NCI-H2029 treated with DMSO at 0.1 percent for 48 hours (cell line): ENCODE measurements around the gene BIN2.
A peak's percentile ranks its signal among the peaks of the same experiment; 100 is the strongest.
"Not testable (repeated sequence)": the region's sequence is repeated elsewhere in the genome, so short reads cannot be mapped to it uniquely, and the experiment has no call there.

Source experiments
- DNase-seq: peaks from one replicate; lab custom pipeline; 2025; lab: John Stamatoyannopoulos, UW

BIN2 gene

DNA sequence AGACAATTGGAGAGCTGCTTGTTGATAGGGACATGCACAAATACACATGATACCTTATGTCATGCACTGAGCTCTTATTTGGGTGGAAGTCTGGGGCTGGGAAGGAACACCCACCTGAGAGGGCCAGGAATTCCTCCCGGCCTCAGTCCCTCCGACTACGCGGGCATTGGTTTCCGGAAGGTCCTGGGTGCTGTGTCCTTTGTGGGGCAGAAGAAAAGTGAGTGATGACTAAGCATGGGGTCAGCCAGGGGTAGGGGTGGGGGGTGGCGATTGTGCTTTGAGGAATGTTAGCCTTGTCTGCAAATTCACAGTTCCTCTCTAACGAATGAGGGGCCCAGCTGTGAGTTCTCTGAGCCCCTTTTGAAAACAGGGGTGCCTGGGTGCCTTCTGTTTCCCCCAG is 21.7 kb upstream of the BIN2 start:
- DNase-seq, result no peak

DNA sequence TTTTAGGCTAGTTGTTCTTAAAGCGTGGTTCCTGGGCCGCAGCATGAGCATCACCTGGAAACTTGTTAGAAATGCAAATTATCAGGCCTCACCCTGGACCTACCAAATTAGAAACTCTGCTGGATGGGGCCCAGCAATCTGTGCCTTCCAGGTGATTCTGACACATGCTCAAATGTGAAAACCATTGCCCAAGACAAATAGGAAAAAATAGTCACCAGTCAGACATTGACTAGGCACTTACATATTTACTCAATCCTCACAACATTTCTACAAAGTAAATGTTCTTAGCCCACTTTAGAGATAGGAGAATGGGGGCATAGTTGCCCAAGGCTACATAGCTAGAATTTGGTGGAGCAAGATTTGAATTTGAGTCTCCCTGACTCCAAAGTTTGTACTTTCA is 19.2 kb upstream of the BIN2 start:
- no peak for DNase-seq

GRCh38 chr12:51342416-51342815 is 18.4 kb upstream of the BIN2 start:
- DNase-seq, result no peak

- DNase-seq, result peak; percentile 60
Observed at GRCh38 chr12:51341251-51342007, 17.5 kb upstream of the BIN2 start.

- DNase-seq, result no peak
Observed at GRCh38 chr12:51339750-51340149, 15.8 kb upstream of the BIN2 start.

- not testable (repeated sequence) for DNase-seq
Observed at GRCh38 chr12:51337336-51337735, 13.4 kb upstream of the BIN2 start.

GRCh38 chr12:51335931-51336330 is 12.0 kb upstream of the BIN2 start:
- no peak for DNase-seq

DNA sequence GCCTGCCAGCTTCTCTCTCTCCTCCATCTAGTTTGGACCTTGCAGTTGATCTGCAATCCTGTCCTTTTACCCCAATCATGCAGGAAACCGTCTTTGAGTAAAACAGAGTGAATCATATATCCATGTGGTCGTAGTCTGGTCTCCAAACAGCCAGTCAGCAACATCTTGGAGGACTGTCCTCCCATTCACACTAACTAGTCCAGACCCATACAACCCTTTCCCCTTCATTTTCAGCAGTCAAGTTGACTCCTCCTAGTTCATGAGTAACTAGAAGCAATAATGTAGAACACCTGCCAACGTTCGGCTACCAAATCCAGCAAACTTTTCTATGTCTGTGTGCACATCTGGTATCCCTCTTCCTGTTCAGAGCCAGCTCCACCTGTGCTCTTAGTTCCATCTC is 10.8 kb upstream of the BIN2 start:
- no peak for DNase-seq

DNA sequence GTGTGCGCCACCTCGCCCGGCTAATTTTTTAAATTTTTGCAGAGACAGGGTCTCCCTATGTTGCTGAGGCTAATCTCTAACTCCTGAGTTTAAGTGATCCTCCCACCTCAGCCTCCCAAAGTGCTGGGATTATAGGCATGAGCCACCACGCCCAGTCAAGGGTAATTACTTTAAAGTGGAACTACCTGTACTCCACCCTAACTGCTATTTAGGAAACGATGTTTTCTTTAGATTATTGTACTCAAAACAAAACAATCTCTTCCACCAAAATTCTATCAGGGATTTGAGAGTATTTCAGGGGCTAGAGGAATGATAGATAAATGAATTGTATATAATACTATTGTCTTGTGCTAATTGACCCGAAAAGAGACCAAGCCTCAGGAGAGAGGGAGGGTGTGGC is 9.6 kb upstream of the BIN2 start:
- DNase-seq, result no peak

DNA sequence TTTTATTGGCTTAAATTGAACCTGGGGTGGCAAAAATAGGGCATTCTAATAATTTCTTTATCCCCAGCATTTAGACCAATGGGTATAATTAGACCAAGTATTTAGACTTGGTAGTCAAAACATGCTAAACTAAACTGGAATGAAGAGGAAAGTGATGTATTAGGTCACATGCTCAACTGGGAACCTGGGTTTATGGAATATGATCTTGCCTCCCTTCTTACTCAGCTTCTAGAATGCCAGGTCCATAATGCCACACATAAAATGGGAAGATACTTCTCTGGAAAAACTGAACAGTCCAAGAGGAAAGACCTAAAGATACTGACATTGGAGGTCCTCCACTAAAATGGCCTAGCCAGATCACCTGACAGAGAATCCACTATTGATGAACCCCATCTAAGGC is 6.2 kb upstream of the BIN2 start:
- no peak for DNase-seq

- no peak for DNase-seq
Observed at GRCh38 chr12:51329742-51330141, 5.8 kb upstream of the BIN2 start.

GRCh38 chr12:51328587-51328986 is 4.6 kb upstream of the BIN2 start:
- no peak for DNase-seq

DNA sequence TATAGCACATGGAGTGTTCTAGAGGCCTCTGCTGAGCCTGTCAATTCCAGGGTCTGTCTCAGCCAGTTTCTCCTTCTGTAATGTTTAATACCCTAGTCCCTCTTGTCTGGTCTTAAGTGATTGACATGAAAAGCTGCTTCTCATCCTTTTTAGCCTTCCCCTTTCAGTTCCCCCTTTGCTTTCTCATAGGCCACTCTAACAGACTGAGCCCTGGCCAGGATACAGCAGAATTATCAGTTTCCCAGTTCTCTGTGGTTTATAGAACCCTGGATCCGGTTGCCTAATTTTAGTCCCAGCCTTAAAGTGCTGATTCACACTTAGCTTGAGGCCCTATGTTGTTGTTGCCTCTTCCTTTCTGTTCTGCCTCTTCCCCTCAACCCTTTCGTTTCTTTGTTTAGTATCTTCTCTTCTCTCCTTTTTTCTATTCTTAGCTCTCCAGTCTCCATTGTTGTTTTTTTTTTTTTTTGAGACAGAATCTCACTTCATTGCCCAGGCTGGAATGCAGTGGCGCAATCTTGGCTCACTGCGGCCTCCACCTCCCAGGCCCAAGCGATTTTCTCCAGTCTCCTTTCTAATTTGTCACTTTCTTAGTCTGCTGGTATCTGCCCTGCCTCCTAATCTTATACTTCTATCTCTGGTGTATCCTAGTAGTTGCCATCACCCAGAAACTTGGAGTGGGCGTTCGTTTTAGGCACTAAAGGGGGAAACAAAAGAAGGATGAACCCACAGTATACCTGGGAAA is 2.9 kb upstream of the BIN2 start:
- DNase-seq, result no peak

DNA sequence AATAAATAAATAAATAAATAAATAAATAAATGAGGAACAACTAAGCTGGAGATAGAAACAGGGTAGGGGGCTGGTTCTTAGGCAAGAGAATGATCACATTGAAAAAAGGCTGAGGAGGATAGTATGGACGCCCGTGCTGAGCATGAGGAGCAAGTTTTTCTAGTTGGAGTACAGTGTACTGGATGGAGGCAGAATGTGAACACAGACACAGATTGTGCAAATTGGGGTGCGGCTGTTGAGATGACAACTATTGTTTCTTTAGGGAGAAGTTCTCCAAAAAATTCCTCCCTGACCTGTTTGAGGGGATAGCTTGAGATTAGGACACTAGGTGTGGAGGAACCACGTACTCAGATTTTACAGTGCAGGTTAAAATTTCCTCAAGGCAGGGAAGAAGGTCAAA is 979 bp upstream of the BIN2 start:
- no peak for DNase-seq

DNA sequence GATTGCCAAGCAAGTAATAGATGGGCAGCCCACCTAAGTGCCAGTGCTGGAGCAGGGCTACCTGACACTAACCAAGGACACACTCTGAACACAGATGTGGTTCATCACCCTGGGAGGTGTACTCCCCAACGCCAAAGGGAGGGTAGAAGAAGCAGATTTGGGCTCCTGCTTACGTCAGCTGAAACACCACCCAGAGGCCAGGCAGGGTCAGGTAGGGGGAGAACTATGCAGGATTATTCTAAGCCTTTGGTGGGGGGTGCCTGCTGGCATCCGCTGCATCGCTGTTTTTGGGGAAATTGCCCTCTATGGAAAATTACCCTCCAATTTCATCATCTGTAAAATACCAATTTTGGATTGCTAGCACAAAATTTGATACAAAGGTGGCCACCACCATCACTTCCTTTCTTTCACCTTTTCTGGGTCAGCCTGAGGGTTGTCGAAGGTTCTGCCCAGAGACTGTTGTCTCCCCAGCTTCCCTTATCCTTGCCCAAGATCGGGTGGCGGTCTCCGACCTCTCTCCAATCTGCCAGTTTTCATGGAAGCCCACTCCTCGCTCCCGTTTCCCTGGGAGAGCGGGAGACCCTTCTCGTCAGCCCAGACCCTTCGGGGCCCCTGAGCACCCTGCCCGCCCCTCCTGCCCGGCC is 535 bp downstream of the BIN2 start:
- no peak for DNase-seq

DNA sequence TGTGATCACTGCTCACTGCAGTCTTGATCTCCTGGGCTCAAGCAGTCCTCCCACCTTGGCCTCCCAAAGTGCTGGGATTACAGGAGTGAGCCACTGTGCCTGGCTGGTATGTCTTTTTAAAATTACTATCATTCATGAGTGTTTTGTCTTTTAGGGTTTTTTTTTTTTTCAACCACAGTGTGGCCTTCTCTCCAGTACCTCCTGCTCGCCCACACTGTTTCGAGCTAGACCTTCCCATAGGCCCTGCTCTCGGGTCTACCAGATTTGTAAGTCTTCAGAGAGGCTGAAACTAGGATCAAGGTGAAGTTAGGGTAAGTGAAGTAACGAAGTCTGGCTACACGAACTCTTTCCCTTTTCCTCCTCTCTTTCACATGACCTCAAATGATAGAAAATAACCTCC is 1.5 kb downstream of the BIN2 start:
- no peak for DNase-seq

GRCh38 chr12:51321882-51322281 is 2.1 kb downstream of the BIN2 start:
- no peak for DNase-seq

- no peak for DNase-seq
Observed at GRCh38 chr12:51320695-51321320, 3.2 kb downstream of the BIN2 start.

DNA sequence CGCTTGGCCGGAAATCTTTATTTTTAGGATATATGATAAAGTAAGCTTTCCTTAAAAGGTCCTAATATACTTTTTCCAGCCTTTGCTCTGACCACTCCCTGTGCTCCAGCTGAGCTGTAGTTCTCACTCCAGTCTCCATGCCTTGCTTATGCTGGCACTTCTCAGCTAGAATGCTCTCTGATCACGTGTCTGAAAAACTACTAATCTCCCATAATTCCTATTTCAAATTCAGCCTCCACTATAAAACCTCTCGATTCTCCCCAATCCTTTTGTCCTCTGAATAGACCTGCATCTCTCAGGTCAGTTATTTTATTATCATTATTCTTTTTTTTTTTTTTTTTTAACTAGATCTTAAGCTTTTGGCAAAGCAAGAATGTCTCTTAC is 3.7 kb downstream of the BIN2 start:
- no peak for DNase-seq

DNA sequence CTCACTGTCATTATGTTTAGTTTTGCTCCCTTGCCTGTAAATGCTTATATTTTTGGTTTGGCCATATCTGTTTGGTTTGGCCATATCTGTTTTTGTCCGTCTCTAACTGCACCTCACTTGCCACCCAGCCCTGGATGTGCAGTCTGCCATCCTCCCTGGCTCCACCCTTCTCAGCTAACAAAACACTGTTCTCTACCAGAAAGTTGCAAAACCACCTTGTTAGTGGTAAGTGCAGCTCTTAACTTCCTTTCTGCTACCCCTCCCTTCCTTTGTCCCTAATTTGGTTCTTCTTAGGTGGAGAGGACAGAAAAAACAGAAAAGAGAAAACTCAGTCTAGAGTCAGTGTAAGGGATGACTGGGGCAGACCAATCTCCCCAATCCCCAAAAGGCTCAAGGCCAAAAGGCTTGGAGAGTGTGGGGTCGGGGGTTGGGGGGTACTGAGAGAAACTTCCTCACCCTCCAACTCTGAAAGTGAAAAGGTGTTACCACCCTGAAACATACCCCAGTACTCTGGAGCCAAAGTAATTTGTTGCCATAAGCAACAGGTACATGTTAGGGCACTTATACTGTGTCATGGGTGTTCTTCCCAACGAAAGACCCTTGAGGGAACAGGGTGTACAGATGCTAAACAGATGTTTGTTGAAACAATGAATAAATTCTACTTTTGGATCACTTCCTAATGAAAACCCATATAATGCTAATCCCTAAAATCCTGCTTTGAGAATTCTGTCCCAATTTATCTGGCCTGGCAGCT is 5.0 kb downstream of the BIN2 start:
- no peak for DNase-seq

- not testable (repeated sequence) for DNase-seq
Observed at GRCh38 chr12:51318057-51318806, 5.7 kb downstream of the BIN2 start.
